Loucy (cell line): ENCODE measurements around the gene TNIP2.

Experiments
- H2AFZ ChIP-seq: fragments of 200-600 bp; sonication (generic); 2 replicates; pipeline ENCODE4 v1.6.0; 2016; ENCODE audit warnings: antibody characterized with exemption, mild to moderate bottlenecking, low read length, moderate library complexity
- H3F3A ChIP-seq: fragments of 200-600 bp; 2 replicates; pipeline ENCODE4 v1.6.0; 2016; ENCODE audit warnings: antibody characterized with exemption, low read depth, mild to moderate bottlenecking
- H3K27me3 ChIP-seq: fragments of 200-600 bp; sonication (generic); 2 replicates; pipeline ENCODE4 v1.6.1; 2014; ENCODE audit warnings: low read length, mild to moderate bottlenecking; ENCODE audit not compliant: insufficient read depth, poor library complexity, severe bottlenecking
- H3K36me3 ChIP-seq: fragments of 200-600 bp; sonication (generic); 2 replicates; pipeline ENCODE4 v1.6.1; 2016; ENCODE audit warnings: low read length; ENCODE audit not compliant: insufficient read depth
- H3K4me1 ChIP-seq: fragments of 200-600 bp; sonication (generic); 2 replicates; pipeline ENCODE4 v1.5.1; 2014; ENCODE audit warnings: low read length, mild to moderate bottlenecking; ENCODE audit not compliant: insufficient read depth, poor library complexity, severe bottlenecking
- H3K4me2 ChIP-seq: fragments of 200-600 bp; sonication (generic); 2 replicates; pipeline ENCODE4 v1.6.0; 2014; ENCODE audit warnings: antibody characterized with exemption, low read length, low read depth, mild to moderate bottlenecking; ENCODE audit not compliant: poor library complexity, severe bottlenecking
- H3K4me3 ChIP-seq: fragments of 200-600 bp; sonication (generic); 2 replicates; pipeline ENCODE4 v1.5.1; 2014; ENCODE audit warnings: low read length, mild to moderate bottlenecking, mixed read lengths; ENCODE audit not compliant: poor library complexity, severe bottlenecking
- H3K79me2 ChIP-seq: fragments of 200-600 bp; sonication (generic); 2 replicates; pipeline ENCODE4 v1.6.1; 2014; ENCODE audit warnings: low read length; ENCODE audit not compliant: insufficient read depth
- H3K9ac ChIP-seq: fragments of 200-600 bp; sonication (generic); 2 replicates; pipeline ENCODE4 v1.6.0; 2014; ENCODE audit warnings: mild to moderate bottlenecking, low read depth, low read length, moderate library complexity; ENCODE audit not compliant: poor library complexity, severe bottlenecking
- H3K9me2 ChIP-seq: fragments of 200-600 bp; sonication (generic); replicated peaks from 2 replicates; pipeline ENCODE4 v1.6.1; 2016; ENCODE audit warnings: low read depth, low read length, mixed read lengths
- H3K9me3 ChIP-seq: fragments of 200-600 bp; sonication (generic); 2 replicates; pipeline ENCODE4 v1.6.1; 2014; ENCODE audit warnings: mild to moderate bottlenecking, antibody characterized with exemption, low read length, low read depth; ENCODE audit not compliant: insufficient read depth
- H4K20me1 ChIP-seq: fragments of 200-600 bp; sonication (generic); 2 replicates; pipeline ENCODE4 v1.6.0; 2014; ENCODE audit warnings: antibody characterized with exemption, low read length, mild to moderate bottlenecking; ENCODE audit not compliant: insufficient read depth, poor library complexity, severe bottlenecking
- CTCF ChIP-seq: fragments of 200-600 bp; sonication (generic); conservative IDR thresholded peaks from 2 replicates; pipeline ENCODE4 v1.5.1; 2014; ENCODE audit warnings: mild to moderate bottlenecking, antibody characterized with exemption, low read length
- EZH2phosphoT487 ChIP-seq: fragments of 200-600 bp; IDR thresholded peaks from 2 replicates; pipeline ENCODE4 v1.6.1; 2018; ENCODE audit warnings: antibody characterized with exemption, mild to moderate bottlenecking, moderate library complexity, borderline replicate concordance

Gene TNIP2

GRCh38 chr4:2755821-2756690 lies at the start of gene TNIP2:
Gene TNIP2 (minus strand): TSS chr4:2756336. CDS start chr4:2756289, 47 bp downstream.
- no peaks in the 10 kb centered on the region for H3K36me3 ChIP-seq
- H3K9me3 ChIP-seq = no peaks in the 10 kb centered on the region
- peak within 1 kb of the TSS; percentile 87 for H2AFZ ChIP-seq
- peak within 1 kb of the TSS; percentile 92 for H3K4me2 ChIP-seq
- H3K4me3 ChIP-seq = peak within 1 kb of the TSS; percentile 90
- H3K9ac ChIP-seq = peak within 1 kb of the TSS; percentile 90
- H3K79me2 ChIP-seq = peaks cover 38% of the 10 kb centered on the region
- no peaks in the 10 kb centered on the region for H3K9me2 ChIP-seq
- peaks cover 17% of the 10 kb centered on the region for H3K4me1 ChIP-seq
- no peaks in the 10 kb centered on the region for H3F3A ChIP-seq
- no peaks in the 10 kb centered on the region for H3K27me3 ChIP-seq
- H4K20me1 ChIP-seq = peaks cover 14% of the 10 kb centered on the region
- TF ChIP-seq EZH2phosphoT487 = no peak
- no peak for TF ChIP-seq CTCF

GRCh38 chr4:2804973-2805501 lies 48.9 kb upstream of the TNIP2 start:
- H3K79me2 ChIP-seq = no peaks in the 10 kb centered on the region
- no peaks in the 10 kb centered on the region for H3K9me2 ChIP-seq
- H2AFZ ChIP-seq = no peak overlapping the region
- no peaks in the 10 kb centered on the region for H3K36me3 ChIP-seq
- no peak overlapping the region for H3K4me2 ChIP-seq
- TF ChIP-seq CTCF (no peak), EZH2phosphoT487 (no peak)
- H3K27me3 ChIP-seq = no peaks in the 10 kb centered on the region
- H3K4me1 ChIP-seq = peaks cover 28% of the 10 kb centered on the region
- no peaks in the 10 kb centered on the region for H3F3A ChIP-seq
- H3K4me3 ChIP-seq = no peak overlapping the region
- no peaks in the 10 kb centered on the region for H3K9me3 ChIP-seq
- H4K20me1 ChIP-seq = no peaks in the 10 kb centered on the region
- no peak overlapping the region for H3K9ac ChIP-seq

GRCh38 chr4:2804449-2804972 lies 48.4 kb upstream of the TNIP2 start:
- H3F3A ChIP-seq = no peaks in the 10 kb centered on the region
- no peak overlapping the region for H3K4me2 ChIP-seq
- H3K36me3 ChIP-seq = no peaks in the 10 kb centered on the region
- no peaks in the 10 kb centered on the region for H3K9me2 ChIP-seq
- no peaks in the 10 kb centered on the region for H3K9me3 ChIP-seq
- no peak overlapping the region for H3K4me3 ChIP-seq
- H2AFZ ChIP-seq = no peak overlapping the region
- H3K9ac ChIP-seq = no peak overlapping the region
- H3K4me1 ChIP-seq = peaks cover 28% of the 10 kb centered on the region
- no peak for TF ChIP-seq EZH2phosphoT487
- no peak for TF ChIP-seq CTCF
- no peaks in the 10 kb centered on the region for H3K79me2 ChIP-seq
- H4K20me1 ChIP-seq = no peaks in the 10 kb centered on the region
- no peaks in the 10 kb centered on the region for H3K27me3 ChIP-seq
